ENCODE data around the gene TNFRSF9.
"Not testable (repeated sequence)": the region's sequence is repeated elsewhere in the genome, so short reads cannot be mapped to it uniquely, and the experiment has no call there.

DNA sequence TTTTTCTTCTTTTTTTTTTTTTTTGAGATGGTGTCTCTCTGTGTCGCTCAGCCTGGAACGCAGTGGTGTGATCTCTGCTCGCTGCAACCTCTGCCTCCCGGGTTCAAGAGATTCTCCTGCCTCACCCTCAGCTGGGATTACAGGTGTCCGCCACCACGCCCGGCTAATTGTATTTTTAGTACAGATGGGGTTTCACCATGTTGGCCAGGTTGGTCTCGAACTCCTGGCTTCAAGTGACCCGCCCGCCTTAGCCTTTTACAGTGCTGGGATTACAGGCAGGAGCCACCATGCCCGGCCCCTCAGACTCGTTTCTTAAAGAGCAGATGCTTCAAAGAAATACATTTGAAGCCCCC, 22.7 kb upstream of the TNFRSF9 start:
- TF ChIP-seq, protein P1, sequence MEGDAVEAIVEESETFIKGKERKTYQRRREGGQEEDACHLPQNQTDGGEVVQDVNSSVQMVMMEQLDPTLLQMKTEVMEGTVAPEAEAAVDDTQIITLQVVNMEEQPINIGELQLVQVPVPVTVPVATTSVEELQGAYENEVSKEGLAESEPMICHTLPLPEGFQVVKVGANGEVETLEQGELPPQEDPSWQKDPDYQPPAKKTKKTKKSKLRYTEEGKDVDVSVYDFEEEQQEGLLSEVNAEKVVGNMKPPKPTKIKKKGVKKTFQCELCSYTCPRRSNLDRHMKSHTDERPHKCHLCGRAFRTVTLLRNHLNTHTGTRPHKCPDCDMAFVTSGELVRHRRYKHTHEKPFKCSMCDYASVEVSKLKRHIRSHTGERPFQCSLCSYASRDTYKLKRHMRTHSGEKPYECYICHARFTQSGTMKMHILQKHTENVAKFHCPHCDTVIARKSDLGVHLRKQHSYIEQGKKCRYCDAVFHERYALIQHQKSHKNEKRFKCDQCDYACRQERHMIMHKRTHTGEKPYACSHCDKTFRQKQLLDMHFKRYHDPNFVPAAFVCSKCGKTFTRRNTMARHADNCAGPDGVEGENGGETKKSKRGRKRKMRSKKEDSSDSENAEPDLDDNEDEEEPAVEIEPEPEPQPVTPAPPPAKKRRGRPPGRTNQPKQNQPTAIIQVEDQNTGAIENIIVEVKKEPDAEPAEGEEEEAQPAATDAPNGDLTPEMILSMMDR (IDR thresholded peaks at IDR 0.05): not testable (repeated sequence)
- not testable (repeated sequence) for TF ChIP-seq POLR2A (IDR thresholded peaks at IDR 0.05)

Data from breast epithelium (tissue), 3 donors.